Skin of body (tissue), 2 donors: ENCODE results near the gene ZMYND12. TPM values are rescaled to one million over a fixed set of nuclear protein-coding genes. Genes with fewer than 3 reads are reported as not detected.

Experiments used
- DNase-seq: peaks from one replicate; lab custom pipeline; 2025; lab: John Stamatoyannopoulos, UW
- total RNA-seq: library from RNA; depleted of rRNA; stranded (reverse); fragments of >200 nt; gene quantifications from one replicate; pipeline ENCODE4 v1.2.3, GENCODE V29; 2014

The ZMYND12 gene
- total RNA-seq, 1 donor from 2014 or later, result 0.30 TPM

DNA sequence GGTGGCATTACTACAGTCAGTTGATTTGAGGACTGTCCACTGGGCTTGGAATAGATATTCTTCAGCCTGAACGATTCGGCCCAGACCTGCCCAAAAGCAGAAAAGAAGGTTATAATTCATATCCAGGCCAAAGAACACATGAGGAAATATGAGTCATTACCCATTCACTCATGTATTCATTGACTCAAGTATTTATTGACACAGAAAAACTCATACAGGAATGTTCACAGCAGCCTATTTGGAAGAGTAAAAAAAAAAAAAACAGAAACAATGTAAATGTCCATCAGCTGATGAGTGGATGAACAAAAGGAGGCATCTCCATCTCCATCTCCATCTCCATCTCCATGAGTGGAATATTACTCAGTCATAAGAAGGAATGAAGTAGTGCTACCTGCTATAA, 15.9 kb downstream of the ZMYND12 start:
- no peak for DNase-seq

DNA sequence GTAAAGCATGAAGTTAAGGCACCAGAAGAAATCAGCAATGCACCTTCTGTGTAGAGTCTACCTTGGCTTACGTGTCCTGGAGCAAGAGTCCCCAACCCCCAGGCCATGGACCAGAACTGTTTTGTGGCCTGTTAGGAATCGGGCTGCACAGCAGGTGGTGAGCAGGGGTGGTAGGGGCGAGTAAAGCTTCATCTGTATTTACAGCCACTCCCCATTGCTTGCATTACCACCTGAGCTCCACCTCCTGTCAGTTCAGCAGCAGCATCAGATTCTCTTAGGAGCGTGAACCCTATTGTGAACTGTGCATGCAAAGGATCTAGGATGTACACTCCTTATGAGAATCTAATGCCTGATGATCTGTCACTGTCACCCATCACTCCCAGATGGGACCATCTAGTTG, 21.5 kb downstream of the ZMYND12 start:
- DNase-seq, result no peak

DNA sequence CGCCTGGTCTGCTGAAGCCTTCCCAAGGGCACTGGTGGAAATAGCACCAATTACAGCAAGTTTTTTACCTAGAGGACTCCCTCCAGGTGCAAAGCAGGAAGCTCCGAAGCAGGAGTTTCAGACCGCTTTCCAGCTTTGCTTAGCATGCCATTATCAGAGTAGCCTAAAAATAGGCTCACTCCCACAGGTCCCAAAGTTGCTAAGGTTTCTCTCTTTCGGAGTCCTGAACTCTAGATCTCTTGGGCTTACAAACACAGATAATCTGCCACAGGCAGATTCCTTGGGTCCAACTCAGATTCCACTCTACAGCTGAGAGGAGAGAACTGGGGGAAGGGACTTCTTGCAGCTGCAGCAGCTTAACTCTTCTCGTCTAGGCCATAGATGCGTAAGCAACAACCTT, 22.5 kb downstream of the ZMYND12 start:
- DNase-seq, result no peak

DNA sequence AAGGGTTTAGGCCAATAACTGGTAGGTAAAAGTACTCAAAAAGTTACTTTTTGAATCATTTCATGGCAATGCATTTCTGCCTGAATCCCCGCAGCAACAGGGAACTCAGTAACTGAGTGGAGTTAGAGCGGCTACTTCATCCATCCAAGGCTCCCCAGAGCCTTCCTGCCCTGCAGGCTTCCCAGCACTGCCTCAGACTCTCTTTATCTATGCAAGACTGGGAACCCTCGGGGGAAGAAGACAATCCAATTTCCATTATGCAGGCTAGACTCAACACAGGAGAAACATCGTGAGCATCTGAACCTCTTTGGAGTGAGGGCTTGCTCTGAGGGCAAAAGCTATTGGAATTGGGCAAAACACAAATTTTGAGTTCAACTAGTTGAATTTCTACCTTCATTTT, 23.1 kb downstream of the ZMYND12 start:
- no peak for DNase-seq

DNA sequence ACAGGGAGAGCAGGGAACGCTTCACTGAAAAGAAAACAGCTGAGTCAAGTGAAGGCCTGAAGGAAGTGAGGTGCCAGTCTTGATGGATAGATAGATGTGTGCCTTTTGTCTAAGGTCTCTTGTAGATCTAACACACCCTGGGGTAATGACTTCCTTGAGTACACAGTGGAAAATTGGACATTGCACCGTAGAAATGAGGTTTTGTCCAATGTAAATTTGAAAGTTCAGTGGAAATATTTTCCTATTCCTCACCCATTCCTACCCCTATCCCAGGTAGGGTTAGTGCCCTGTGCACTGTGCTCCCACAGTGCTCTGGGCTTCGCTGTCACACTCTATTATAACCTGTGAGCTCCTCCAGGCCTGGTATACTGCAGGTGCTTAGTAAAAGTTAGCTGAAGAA, 24.3 kb downstream of the ZMYND12 start:
- no peak for DNase-seq

DNA sequence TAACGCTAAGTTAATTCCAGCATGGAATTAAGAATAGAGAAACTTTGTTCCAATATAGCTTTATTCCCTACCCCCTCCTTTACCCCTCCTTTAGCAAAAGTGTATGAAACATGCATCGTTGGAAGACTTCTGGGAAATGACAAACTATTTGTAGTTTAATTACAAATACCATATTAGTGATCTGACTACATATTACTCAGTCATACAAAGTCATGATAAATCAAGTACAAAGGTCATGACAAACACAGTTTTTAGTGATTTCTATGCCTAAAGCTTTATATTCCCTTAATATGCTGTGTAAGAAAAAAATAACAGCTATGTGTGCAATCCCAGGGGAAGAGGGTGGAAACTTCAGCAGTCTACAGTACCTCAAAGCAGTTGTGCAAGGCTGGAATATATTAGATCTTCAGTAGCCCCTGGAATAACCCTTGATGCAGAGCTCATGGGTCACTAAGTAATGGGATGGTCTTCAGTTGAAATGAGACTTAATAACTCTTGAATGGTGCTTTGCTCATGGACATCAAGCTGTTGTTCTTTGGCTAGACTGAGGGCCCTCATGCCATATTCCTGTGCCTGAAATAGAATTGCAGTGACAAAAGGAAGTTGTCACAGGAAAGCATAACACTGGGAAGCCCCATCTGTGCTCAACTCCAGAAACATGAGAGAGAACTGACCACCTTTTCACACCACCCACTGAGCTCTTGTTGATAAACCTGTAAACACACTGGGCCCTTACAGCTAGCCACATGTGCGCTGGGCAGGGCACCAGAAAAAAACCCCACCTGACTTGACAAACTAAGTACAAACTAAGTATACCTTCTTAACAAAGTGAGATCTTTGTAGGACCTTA, 25.3 kb downstream of the ZMYND12 start:
- no peak for DNase-seq

DNA sequence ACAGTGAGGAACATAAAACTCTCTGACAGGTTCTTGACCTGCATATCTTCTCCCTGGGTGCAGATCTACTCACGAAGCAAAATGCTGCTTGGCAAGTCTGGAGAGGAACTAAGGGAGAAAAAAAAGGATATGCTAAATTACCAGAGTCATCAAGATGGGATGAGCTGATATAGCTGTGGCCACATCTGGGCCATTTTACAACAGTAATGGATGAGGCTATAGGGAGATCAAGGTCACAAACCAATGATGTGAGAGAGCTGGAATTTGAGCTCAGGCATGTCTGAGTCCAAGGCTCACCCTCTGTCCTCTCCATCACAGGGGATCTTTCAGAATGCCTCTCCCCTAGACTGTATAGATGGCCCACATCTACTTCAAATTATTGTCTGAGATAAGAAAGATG, 26.2 kb downstream of the ZMYND12 start:
- DNase-seq, result no peak

DNA sequence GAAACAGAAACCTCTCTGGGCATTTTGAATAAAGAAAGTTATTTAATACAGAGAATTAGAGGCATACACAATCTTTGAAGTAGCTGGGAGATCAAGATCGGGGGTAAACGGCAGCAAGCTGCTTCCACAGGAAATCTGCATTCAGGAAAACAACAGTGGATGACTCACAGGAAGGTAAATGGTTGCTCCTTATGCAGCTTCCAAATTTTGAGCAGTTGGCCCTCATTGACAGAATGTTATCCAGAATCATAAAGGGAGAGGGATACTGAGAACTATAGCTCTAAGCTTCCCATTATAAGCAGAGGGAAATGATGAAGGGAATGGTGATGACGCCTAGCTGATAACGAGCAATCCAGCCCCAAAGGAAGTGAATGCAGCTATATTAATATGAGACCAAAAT, 28.6 kb downstream of the ZMYND12 start:
- DNase-seq, result no peak

DNA sequence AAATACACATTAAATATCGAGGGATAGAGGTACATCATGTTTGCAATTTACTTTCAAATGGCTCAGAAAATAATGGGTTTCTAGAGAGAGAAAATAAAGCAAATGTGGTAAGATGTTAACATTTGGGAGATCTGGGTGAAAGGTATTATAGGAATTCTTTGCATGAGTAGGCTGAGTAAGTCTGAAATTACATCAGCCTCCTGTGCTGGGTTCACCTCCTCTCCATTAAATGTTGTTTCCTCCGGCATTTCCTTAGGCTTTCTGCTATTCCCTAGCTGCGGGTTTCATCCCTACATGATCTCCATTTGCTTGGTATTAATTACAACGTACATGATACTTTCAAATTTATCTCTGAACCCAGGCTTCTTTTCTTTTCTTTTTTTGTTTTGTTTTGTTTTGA, 31.6 kb downstream of the ZMYND12 start:
- no peak for DNase-seq

DNA sequence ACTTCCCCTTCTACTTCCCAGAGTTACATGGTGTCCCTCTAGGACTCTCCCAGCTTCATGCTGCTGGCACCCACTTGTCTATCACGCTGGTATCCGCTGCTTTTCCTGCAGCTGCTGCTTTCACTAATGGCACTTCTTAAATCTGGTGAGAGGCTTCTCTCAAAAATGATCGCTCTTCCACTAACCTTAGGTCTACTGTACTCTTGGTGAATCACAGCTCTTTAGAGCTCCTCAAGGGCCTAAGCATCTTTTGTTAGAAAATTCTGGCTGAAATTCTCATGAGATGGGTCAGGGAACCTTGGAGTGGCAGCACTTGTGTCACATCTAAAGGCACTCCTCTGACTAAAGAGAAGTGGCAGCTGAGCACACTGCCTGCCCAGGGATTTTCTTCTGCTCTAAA, 32.1 kb downstream of the ZMYND12 start:
- DNase-seq, result no peak

DNA sequence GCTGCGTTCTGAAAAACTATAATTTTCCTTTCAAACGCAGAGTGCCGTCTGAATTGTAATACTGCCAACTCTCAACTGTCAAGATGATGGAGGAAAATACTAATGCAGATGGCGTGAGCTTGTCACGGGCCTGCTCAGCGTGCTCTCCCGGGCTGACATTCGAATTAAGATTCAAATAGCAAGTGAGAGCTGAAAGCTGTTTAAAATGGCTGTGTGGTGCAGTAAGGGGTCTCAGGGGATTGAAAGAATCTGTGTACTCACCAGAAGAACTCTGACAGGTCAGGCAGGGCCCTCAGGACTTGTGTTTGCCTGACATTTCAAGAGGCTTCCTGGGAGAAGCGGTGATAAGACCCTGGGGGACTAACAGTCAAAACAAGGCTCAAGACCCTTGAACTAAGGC, 33.1 kb downstream of the ZMYND12 start:
- peak; percentile 64 for DNase-seq

DNA sequence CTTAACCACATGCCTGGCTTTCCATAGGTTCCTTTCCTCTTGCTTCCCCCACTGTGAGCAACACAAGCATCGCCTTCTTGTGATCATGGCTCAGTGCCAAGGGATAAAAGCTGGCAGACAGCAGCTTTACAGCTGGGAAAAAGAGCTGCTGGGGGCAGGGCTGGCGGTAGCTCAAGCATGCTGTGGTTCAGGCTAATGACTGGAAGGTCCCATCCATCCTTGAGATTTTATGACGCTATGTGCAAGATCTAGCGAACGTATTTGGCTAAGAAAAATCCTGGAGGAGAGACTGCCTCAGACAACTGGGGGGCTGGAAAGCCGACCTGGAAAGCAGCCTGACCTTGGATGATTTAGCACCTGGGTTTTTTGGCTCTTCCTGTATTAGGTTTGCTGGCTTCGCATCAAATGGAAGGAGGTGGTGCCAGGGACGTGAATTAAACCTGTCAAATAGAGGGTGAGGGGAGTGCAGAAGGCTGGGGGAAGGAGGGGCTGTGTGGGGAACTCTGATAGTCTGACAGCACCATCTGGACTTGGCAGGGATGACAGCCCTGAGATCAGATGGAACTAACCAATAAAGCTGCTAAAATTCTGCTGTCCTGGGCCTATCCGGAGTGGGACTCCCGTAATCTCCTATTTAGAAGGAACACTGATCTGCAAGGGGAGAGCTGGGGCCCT, 34.8 kb downstream of the ZMYND12 start:
- DNase-seq, result peak; percentile 94

DNA sequence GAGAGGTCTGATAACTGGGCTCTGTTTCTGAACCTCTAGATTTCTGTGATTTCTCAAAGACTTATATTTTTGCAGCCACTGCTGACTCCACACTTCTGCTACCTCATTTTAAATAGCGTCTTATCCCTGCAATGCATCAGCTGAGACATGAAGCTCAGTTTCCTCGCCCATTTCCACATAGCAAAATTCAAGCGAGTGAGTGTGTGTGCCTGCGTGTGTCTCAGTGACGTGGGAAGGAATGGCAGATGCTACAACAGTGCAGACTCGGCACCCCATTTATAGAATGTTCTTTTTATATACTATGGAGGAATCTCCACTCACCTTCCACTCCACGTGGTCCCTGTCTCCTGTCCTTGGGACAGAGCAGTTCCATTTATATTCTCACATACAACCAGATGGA, 35.7 kb downstream of the ZMYND12 start:
- DNase-seq, result no peak

DNA sequence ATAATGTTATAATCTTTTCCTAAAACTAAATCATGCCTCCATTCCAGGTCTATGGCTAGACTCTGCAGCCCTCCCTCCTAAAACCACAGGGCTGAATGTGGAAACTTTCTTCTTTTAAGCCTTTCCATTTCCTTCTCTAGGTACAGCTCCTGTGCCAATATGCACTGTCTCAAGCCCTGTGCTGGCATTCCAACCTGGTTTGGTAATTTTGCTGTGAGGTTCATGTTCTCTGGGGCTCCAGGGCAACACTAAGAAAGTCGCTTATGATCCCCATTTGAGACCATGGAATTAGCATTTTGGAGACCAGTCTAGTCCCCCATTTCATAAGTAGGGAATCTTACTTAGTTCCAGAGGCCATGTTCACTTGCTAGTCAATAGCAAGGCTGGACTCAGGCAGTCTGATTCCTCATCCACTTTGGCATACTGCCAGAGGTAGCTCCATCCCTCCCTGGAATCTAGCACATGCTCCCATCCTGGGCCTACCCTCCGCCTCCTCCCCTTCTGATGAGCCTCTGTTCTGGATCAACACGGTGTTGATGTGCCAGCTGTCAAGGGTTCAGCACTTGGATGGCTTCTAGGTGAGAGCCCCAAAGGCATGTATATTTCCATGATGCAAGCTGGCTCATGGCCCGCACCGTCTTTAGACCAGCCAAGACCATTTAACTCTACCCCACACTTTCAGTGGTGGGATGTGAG, 36.5 kb downstream of the ZMYND12 start:
- peak; percentile 79 for DNase-seq

DNA sequence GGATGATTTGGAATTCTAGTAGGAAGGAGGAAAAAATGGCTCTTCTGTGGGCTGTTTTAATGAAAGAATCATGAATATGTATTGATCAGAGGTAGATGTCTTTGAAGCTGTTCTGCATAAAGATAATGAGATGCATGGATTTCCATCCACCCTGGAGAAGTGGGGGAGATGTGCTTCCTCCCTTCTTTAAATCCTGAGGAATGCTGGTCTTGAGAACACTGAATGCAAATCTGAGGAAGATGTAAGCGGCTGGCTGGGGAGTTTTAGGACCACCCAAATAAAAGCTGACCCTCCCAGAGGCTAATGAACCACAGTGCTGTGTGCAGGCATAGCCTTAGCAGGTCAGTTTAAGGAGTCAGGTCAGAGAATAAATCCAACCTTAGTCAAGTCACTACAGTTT, 37.3 kb downstream of the ZMYND12 start:
- DNase-seq, result no peak

DNA sequence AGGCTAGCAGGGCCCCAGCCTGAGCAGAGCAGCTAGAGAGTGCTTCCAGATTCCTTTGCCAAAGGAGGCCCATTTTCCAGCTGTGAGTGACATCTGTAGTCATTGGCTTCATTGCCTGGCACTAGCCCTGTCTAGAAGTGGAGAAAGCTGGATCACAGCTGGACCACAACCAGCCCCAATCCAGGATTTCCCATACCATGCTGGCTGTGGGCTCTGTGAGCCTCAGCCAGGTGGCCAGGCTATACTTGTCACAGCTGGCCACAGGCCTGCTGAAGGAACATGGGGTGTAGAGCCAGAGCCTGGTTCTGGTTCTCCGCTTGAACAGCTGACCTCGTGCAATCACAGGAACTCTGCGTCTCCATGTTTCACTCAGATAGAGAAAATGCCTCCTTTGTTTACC, 38.7 kb downstream of the ZMYND12 start:
- DNase-seq, result no peak

DNA sequence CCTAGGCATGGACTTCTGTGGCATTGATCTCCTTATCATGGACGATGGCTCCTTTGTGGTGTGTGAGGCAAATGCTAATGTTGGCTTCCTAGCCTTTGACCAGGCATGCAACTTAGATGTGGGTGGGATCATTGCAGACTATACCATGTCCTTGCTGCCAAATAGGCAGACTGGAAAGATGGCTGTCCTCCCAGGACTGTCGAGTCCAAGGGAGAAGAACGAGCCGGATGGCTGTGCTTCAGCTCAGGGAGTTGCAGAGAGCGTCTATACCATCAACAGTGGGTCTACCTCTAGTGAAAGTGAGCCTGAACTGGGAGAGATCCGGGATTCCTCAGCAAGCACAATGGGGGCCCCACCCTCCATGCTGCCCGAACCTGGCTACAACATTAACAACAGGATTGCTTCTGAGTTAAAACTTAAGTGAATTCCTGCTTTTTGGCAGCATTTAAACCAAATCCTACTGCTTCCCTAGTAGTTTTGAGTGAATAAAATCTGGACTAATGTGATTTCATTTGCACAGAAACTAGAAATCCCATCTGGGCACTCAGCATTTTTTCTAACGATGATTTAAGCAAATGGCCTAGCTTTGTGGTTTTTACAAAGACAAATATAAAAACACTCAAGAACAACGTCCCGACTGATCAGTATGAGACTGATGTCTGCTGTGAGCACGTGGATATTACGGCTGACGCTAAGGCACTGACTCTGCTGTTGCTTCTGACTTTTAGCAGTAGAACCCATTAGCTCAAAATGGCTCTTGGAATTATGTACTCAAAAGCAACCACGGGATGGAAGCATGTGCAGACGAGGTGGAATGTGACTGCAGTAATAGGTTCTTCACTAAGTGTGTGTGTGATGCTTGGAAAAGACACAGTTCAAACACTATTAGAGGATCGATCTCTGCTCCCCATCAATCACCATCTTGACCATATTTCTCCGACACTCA, 41.0 kb downstream of the ZMYND12 start:
- no peak for DNase-seq

DNA sequence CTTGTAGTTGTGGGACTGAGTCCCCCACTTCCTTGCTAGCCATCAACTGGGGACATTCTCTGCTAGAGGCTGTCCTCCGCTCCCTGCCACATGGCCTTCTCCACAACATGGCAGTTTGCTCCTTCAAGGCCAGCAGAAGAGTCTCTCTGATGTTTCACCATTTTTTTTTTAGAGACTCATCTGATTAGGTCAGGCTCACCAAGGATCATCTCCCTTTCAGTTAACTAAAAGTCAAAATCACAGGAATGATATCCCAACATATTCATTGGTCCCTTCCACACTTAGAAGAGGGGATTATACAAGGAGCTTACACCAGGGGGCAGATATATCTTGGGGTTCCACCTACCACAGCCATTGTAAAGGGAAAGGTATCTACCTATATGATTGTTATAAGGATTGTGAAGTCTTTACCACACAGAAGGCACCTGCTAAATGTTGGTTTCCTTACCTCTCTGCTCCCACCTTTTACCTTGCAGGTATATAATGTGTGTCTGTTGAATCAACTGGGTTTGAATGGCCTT, 51.9 kb downstream of the ZMYND12 start:
- no peak for DNase-seq

DNA sequence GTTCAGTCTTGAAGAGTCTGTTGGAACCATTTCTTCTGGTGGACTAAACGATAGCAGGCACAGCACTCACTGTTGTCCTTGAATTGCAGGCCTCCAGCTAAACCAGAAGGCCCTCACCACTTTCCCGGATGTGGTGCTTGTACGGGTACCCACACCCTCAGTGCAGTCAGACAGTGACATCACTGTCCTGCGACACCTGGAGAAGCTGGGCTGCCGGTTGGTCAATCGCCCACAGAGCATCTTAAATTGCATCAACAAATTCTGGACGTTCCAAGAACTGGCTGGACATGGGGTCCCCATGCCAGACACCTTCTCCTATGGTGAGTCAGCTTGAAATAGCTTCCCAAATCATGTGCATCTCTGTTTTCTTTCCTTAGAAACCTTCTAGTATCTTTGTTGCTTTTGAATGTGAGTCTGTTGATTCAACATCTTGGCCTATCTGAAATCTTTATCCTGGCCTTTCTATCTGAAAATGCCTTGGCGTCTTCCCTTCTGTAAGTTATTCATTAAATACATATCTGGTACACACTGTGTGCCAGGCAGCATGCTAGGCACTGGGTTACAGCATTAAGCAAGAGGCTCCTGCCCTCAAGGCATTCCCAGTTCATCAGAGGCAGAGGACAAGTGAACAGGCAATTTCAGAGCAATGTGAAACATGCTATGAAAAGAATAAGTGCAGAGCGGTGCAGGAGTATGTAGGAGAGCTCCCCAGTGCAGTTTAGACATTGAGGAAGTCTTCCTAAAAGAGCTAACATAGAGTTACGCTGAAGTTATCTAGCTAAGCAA, 56.3 kb downstream of the ZMYND12 start:
- no peak for DNase-seq
